ENCODE data around the gene PFKFB3.
"Not testable (repeated sequence)": the region's sequence is repeated elsewhere in the genome, so short reads cannot be mapped to it uniquely, and the experiment has no call there.

Gene PFKFB3

GRCh38 chr10:6282454-6282958 lies 79.8 kb downstream of the PFKFB3 start:
- no peak for TF ChIP-seq CTCF (IDR thresholded peaks at IDR 0.05; ENCODE audit: low read depth, low read length, missing control alignments)
- no peak for DNase-seq (ENCODE audit: extremely low read depth, low read depth)
- H3K4me3 ChIP-seq (replicated peaks; ENCODE audit: low read depth, low read length): no peak overlapping the region

- no peak for TF ChIP-seq CTCF (IDR thresholded peaks at IDR 0.05; ENCODE audit: low read depth, low read length, missing control alignments)
- no peak for DNase-seq (ENCODE audit: extremely low read depth, low read depth)
- H3K4me3 ChIP-seq (replicated peaks; ENCODE audit: low read depth, low read length): no peak overlapping the region
Observed at GRCh38 chr10:6283655-6284054, 80.9 kb downstream of the PFKFB3 start.

- not testable (repeated sequence) for DNase-seq (ENCODE audit: extremely low read depth, low read depth); H3K4me3 ChIP-seq (replicated peaks; ENCODE audit: low read depth, low read length)
Observed at GRCh38 chr10:6290621-6291020, 87.9 kb downstream of the PFKFB3 start.

GRCh38 chr10:6292741-6293151 lies 90.0 kb downstream of the PFKFB3 start:
- TF ChIP-seq CTCF (IDR thresholded peaks at IDR 0.05; ENCODE audit: low read depth, low read length, missing control alignments): no peak
- H3K4me3 ChIP-seq (replicated peaks; ENCODE audit: low read depth, low read length): no peak overlapping the region
- DNase-seq (ENCODE audit: extremely low read depth, low read depth): no peak

GRCh38 chr10:6296425-6296824 lies 93.7 kb downstream of the PFKFB3 start:
- not testable (repeated sequence) for H3K4me3 ChIP-seq (replicated peaks; ENCODE audit: low read depth, low read length); DNase-seq (ENCODE audit: extremely low read depth, low read depth)

GRCh38 chr10:6296828-6297251 lies 94.1 kb downstream of the PFKFB3 start:
- no peak for DNase-seq (ENCODE audit: extremely low read depth, low read depth)
- no peak for TF ChIP-seq CTCF (IDR thresholded peaks at IDR 0.05; ENCODE audit: low read depth, low read length, missing control alignments)
- H3K4me3 ChIP-seq (replicated peaks; ENCODE audit: low read depth, low read length): no peak overlapping the region

- TF ChIP-seq CTCF (IDR thresholded peaks at IDR 0.05; ENCODE audit: low read depth, low read length, missing control alignments): no peak
- H3K4me3 ChIP-seq (replicated peaks; ENCODE audit: low read depth, low read length): no peak overlapping the region
- no peak for DNase-seq (ENCODE audit: extremely low read depth, low read depth)
Observed at GRCh38 chr10:6297522-6297921, 94.8 kb downstream of the PFKFB3 start.

- H3K4me3 ChIP-seq (replicated peaks; ENCODE audit: low read depth, low read length): no peak overlapping the region
- TF ChIP-seq CTCF (IDR thresholded peaks at IDR 0.05; ENCODE audit: low read depth, low read length, missing control alignments): no peak
- no peak for DNase-seq (ENCODE audit: extremely low read depth, low read depth)
Observed at GRCh38 chr10:6297951-6298381, 95.2 kb downstream of the PFKFB3 start.

All from HFF-Myc (cell line).